HG03469 (cell line): ENCODE results near the gene CAMSAP1.
"Not testable (repeated sequence)": the region's sequence is repeated elsewhere in the genome, so short reads cannot be mapped to it uniquely, and the experiment has no call there.

Experiments
- ATAC-seq: cut with Tn5 transposase; IDR thresholded peaks from one replicate; pipeline ENCODE4 v1.9.1; 2021; ENCODE audit warnings: mild to moderate bottlenecking, moderate library complexity, moderate number of reproducible peaks; ENCODE audit not compliant: unreplicated experiment

CAMSAP1 gene

GRCh38 chr9:135901031-135901758 lies 6.2 kb downstream of the CAMSAP1 start:
- ATAC-seq, result no peak

GRCh38 chr9:135898634-135899407 lies 8.5 kb downstream of the CAMSAP1 start:
- no peak for ATAC-seq

- ATAC-seq, result no peak
Measured at GRCh38 chr9:135896626-135897025, 10.7 kb downstream of the CAMSAP1 start.

- ATAC-seq, result no peak
Measured at GRCh38 chr9:135896205-135896604, 11.1 kb downstream of the CAMSAP1 start.

GRCh38 chr9:135895202-135895848 lies 12.0 kb downstream of the CAMSAP1 start:
- ATAC-seq, result no peak

- ATAC-seq, result no peak
Measured at GRCh38 chr9:135893104-135893503, 14.2 kb downstream of the CAMSAP1 start.

GRCh38 chr9:135892327-135892726 lies 15.0 kb downstream of the CAMSAP1 start:
- ATAC-seq, result not testable (repeated sequence)

- ATAC-seq, result no peak
Measured at GRCh38 chr9:135891027-135891631, 16.2 kb downstream of the CAMSAP1 start.

- ATAC-seq, result no peak
Measured at GRCh38 chr9:135890190-135891026, 16.9 kb downstream of the CAMSAP1 start.

GRCh38 chr9:135889564-135890189 lies 17.7 kb downstream of the CAMSAP1 start:
- ATAC-seq, result no peak

GRCh38 chr9:135888766-135889394 lies 18.5 kb downstream of the CAMSAP1 start:
- no peak for ATAC-seq

GRCh38 chr9:135888126-135888765 lies 19.1 kb downstream of the CAMSAP1 start:
- no peak for ATAC-seq

- ATAC-seq, result no peak
Measured at GRCh38 chr9:135887585-135888050, 19.7 kb downstream of the CAMSAP1 start.

- no peak for ATAC-seq
Measured at GRCh38 chr9:135887021-135887507, 20.3 kb downstream of the CAMSAP1 start.

GRCh38 chr9:135886147-135886981 lies 21.0 kb downstream of the CAMSAP1 start:
- ATAC-seq, result no peak

- ATAC-seq, result no peak
Measured at GRCh38 chr9:135885100-135885853, 22.1 kb downstream of the CAMSAP1 start.
